ENCODE measurements around the gene CCL11.

GRCh38 chr17:34261568-34262337, 23.8 kb upstream of the CCL11 start:
- TF ChIP-seq CTCF (IDR thresholded peaks at IDR 0.05) = no peak
- no peak for TF ChIP-seq POLR2A (IDR thresholded peaks at IDR 0.05)

Data from breast epithelium (tissue), 3 donors.